Fibroblast of the aortic adventitia (primary cell): ENCODE measurements around the gene CALR3. TPM values are rescaled to one million over a fixed set of nuclear protein-coding genes. Genes with fewer than 3 reads are reported as not detected.

Experiments used
- DNase-seq: peaks from one replicate; pipeline ENCODE4 v3.0.0-alpha.2; 2010; ENCODE audit warnings: low read depth
- H3K4me3 ChIP-seq: 2 replicates; pipeline ENCODE4 v1.5.1; 2011; ENCODE audit warnings: low read depth, mild to moderate bottlenecking, control low read depth, low read length, moderate library complexity
- small RNA-seq: library from RNA; depleted of rRNA; stranded (forward); fragments of <200 nt; gene quantifications from one replicate; pipeline ENCODE3, GENCODE V24; 2012
- total RNA-seq: library from RNA; depleted of rRNA; stranded (reverse); fragments of >200 nt; gene quantifications from 2 replicates; pipeline ENCODE4 v1.2.3, GENCODE V29; 2012; ENCODE audit warnings: low replicate concordance
- TF ChIP-seq, protein P1 (sequence below): IDR thresholded peaks from 2 replicates; pipeline ENCODE4 v1.5.1; 2011; ENCODE audit warnings: mild to moderate bottlenecking, low read length, control low read depth, inconsistent platforms; ENCODE audit not compliant: insufficient read depth

The CALR3 gene
- total RNA-seq, 1 donor: not detected

DNA sequence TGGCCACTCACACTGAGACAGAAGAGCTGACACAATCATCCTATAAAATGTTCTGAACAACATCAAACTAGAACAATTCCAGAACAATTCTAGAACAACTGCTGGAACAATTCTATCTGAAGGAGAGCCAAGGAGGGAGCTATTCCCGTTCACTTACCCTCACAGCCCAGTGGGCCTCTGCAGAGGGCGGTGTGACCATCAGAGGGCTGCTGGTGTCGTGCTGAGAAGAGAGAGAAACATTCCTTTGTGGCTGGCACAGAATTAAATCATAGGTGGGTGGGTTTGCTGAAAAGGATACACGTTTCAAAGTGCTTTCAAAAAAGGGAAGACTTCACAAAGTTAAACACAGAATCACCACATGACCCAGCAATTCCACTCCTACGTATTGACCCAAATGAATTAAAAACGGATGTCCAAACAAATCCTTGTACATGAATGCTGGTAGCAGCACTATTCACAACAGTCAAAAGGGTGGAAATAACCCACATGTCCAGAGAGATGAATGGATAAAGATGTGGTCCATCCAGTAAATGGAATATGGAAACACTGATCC is 59.1 kb downstream of the CALR3 start:
- H3K4me3 ChIP-seq: no peak overlapping the region
- TF ChIP-seq, protein P1, sequence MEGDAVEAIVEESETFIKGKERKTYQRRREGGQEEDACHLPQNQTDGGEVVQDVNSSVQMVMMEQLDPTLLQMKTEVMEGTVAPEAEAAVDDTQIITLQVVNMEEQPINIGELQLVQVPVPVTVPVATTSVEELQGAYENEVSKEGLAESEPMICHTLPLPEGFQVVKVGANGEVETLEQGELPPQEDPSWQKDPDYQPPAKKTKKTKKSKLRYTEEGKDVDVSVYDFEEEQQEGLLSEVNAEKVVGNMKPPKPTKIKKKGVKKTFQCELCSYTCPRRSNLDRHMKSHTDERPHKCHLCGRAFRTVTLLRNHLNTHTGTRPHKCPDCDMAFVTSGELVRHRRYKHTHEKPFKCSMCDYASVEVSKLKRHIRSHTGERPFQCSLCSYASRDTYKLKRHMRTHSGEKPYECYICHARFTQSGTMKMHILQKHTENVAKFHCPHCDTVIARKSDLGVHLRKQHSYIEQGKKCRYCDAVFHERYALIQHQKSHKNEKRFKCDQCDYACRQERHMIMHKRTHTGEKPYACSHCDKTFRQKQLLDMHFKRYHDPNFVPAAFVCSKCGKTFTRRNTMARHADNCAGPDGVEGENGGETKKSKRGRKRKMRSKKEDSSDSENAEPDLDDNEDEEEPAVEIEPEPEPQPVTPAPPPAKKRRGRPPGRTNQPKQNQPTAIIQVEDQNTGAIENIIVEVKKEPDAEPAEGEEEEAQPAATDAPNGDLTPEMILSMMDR: no peak
- no peak for DNase-seq

DNA sequence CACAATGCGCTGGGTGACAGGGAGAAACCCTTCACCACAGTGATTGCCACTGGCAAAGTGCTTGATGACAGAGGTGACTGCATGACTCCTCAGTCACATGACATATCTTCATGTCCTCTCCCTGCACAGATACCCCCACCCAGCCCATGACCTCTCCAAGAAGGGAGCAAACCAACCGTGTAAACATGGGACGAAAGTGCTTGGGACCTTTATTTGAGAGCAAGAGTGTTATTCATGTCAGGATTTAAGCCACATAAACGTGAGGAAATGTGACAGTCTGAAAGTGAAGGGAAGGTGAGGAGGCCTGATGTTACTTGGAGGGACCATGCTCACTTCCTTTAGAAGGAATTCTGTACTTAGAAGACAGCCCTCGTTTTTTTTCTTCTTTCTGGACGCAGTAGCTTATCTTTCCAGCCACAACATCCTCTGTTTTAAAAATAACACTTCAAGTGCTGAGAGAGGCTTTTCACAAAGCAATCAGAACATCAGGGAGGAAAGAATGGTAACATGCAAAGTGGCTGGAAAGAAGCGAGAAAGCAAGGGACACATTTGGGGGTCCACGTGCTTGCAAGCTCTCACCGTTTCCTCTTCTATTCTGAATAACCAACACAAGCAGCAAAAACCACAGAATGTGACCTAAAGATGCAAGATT is 59.8 kb downstream of the CALR3 start:
- peak; percentile 47 for DNase-seq
- no peak overlapping the region for H3K4me3 ChIP-seq
- TF ChIP-seq, protein P1: no peak

DNA sequence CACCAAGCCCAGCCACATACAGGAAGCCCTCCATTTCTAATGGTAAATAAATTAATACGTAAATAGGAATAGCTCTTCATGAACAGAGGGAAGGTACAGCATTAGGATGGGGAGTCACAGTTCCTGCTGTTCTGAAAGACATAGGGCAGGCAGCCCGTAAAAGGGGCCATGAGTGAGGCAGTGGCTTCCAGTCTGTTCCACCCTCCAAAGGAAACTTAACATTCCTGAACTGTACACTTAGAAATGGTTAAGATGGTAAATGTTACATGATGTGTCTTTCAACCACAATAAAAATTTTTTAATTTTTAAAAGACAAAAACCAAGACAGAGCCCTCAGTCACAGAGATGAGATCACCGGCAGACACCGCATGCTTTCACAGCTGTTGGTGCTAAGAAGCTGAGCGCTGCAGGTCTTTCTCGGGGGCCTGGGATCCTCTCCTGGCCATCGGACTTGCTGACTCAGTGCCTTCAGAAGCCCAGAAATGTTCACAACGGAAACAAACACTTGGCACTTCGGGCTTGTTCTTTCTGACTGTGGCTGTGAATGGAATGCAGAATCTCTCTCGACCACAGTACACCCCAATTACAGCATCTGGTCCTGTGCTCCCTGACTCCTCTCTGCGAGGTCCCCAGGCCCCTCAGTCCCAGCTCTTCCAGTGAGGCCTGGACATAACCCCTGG is 60.6 kb downstream of the CALR3 start:
- TF ChIP-seq, protein P1: no peak
- DNase-seq: peak; percentile 97
- H3K4me3 ChIP-seq: no peak overlapping the region

- TF ChIP-seq, protein P1: no peak
- DNase-seq: peak; percentile 41
- H3K4me3 ChIP-seq: no peak overlapping the region
These were observed 62.0 kb downstream of the CALR3 start for GRCh38 chr19:16433986-16434385.

DNA sequence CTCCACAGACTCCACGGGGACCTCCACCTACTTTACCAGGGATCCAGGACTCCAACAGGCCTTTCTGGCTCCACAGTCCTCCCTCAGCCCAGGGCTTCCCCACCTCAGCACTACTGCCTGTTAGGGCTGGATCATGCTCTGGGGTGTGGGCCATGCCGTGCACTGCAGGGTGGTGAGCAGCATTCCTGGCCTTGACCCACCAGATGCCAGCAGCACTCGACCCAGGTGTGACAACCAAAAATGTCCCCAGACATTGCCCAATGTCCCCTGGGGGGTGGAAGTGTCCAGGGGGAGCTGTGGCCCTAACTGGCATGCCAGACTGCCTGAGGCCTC is 66.2 kb downstream of the CALR3 start:
- no peak for DNase-seq
- TF ChIP-seq, protein P1: no peak

GRCh38 chr19:16429066-16429758 is 66.8 kb downstream of the CALR3 start:
- DNase-seq: no peak
- no peak overlapping the region for H3K4me3 ChIP-seq
- TF ChIP-seq, protein P1: no peak

More for the DNA sequence above, 66.2 kb downstream of the CALR3 start:
- H3K4me3 ChIP-seq: no peak overlapping the region

Small RNA genes within 50 kb of the gene (small RNA-seq; reads per million reads assigned to genes)
- gene RN7SL146P: not detected

Other genes with a start within 250 kb of the CALR3 start
- gene KLF2, start 171.3 kb downstream of the CALR3 start, total RNA-seq: 2.2 and 5.7 TPM in 2 replicates
- 10.5 and 15.8 TPM in 2 replicates for gene EPS15L1, start 24.2 kb downstream of the CALR3 start, total RNA-seq
- 7.5 and 7.9 TPM in 2 replicates for gene C19orf44, start 227 bp upstream of the CALR3 start, total RNA-seq
- gene CHERP, start 46.3 kb upstream of the CALR3 start, total RNA-seq: 5.6 and 8.0 TPM in 2 replicates
- gene SLC35E1, start 76.2 kb upstream of the CALR3 start, total RNA-seq: 30.4 and 32.0 TPM in 2 replicates
- gene MED26, start 132.0 kb upstream of the CALR3 start, total RNA-seq: 4.2 and 7.1 TPM in 2 replicates
- 85.2 and 122 TPM in 2 replicates for gene SMIM7, start 164.0 kb upstream of the CALR3 start, total RNA-seq
- gene TMEM38A, start 165.0 kb upstream of the CALR3 start, total RNA-seq: 1.4 and 3.3 TPM in 2 replicates
- gene NWD1, start 223.7 kb upstream of the CALR3 start, total RNA-seq: not detected in 2 replicates